GM12801 (cell line): Measurements from ENCODE around the gene MICU1.

ENCODE experiments used
- CTCF ChIP-seq: IDR thresholded peaks from one replicate; pipeline ENCODE4 v1.5.1; 2011; ENCODE audit warnings: control low read depth; ENCODE audit not compliant: insufficient read length; ENCODE audit errors: extremely low read depth

Gene MICU1

GRCh38 chr10:72426986-72427385, 198.9 kb downstream of the MICU1 start:
- TF ChIP-seq CTCF = no peak

DNA sequence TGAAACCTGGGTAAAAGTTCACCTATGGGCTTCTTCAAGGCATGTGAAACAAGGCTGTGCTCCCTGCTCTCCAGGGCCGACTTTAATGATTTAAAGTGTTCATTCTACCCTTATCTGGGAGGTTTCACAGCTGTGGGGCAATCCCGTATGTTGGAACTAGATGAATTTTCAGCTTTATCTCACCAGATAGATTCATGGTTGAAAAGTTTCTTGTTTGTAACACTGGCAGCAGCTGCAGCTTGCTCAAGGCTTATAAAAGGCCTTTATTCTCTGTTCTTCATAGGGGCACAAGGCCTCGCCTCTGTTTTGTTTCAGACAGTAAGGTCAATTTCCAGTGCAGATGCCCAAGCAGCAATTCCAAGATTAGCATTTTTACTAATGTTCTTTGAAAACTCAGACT, 200.7 kb downstream of the MICU1 start:
- TF ChIP-seq CTCF = no peak

DNA sequence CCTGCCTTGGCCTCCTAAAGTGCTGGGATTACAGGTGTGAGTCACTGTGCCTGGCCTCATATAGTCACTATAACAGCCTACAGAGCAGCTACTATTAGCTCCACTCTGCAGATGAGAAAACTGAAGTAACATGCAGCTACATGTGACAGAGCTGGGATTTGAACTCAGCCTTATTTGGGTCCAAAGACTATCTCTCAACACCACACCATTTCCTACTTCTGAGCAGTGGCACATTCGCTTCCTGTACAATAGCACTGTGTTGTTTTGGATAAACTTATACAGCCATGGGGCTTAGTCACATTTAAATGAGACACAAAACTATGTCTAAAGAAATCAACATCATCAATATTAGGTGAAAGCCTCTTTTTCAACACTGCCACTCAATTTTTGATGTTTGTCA, 201.3 kb downstream of the MICU1 start:
- TF ChIP-seq CTCF = no peak

DNA sequence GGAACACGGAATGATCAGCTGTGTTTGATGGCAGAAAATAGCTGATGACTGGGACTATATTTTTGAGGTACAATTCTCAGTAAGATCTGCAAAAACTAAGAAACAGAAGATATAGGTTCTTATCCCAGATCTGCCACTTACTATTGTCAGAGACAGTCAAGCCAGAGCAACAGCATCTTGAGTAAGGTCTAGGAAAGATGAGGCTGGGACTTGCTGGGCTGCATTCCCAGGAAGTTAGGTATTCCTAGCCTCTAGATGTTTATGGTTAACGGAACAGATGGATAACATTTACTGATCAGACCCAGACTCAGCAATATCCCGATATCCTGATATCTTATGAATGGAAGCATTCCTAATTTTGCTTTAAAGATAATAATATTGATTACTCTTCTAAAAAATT, 202.5 kb downstream of the MICU1 start:
- no peak for TF ChIP-seq CTCF

DNA sequence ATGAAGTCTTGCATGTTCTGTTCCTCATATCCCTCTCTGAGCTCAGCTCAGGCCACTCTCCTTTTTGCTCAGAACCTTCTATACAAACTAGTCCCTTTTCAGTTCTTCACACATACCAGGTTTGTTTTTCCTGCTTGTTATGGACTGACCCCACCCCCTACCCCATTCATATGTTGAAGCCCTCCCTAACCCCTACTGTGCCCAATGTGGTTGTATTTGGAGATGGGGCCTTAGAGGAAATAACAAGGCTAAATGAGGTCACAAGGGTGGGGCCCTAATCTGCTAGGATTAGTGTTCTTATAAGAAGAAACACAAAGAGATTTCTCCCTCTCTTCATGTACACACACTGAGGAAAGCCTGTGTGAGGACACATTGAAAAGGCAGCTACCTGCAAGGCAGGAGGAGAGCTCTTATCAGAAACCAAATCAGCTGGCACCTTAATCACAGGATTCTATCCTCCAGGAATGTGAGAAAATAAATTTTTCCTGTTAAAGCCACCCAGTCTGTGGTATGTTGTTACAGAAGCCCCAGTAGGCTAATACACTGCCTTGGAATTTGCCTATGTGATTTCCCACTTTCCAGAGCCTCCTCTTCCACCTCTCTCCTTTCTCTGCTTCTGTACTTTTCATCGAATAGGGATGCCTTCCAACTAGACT, 203.9 kb downstream of the MICU1 start:
- TF ChIP-seq CTCF = no peak

- no peak for TF ChIP-seq CTCF
Measured at GRCh38 chr10:72419241-72419640, 206.6 kb downstream of the MICU1 start.

DNA sequence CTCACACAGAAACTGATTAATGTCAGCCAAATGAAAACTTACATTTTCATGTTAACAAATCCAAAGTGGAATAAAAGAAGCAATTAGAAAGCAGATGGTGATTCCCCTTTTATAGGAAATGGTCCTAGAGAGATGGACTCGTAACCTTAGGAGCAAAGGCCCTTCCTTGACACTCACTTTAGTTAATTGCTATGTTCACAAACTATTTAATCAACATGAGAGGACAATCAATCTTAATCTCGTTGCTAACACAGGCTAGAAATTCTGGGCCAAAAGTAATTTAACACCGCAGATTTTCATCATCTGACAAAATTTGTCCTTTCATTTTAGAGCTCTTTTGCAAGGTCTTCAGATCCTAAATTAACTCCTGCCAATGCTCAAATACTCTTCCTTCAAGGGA, 207.2 kb downstream of the MICU1 start:
- TF ChIP-seq CTCF = no peak
